Right renal pelvis (tissue), 4 donors: ENCODE results near the gene GPC1. TPM values are rescaled to one million over a fixed set of nuclear protein-coding genes. Genes with fewer than 3 reads are reported as not detected.

Experiments
- DNase-seq, 4 donors: peaks; one replicate each; pipeline ENCODE4 v3.0.0-alpha.2; 2013; ENCODE audit warnings: low read depth in 4 of 4, low spot score in 3 of 4, missing footprints in 1 of 4
- polyA plus RNA-seq, 4 donors: library from polyadenylated mRNA; unstranded; fragments of 120-200 nt; gene quantifications; one replicate each; pipeline ENCODE4 v1.2.1, GENCODE V29; 2013; ENCODE audit not compliant: insufficient read length in 4 of 4

Gene GPC1
- polyA plus RNA-seq, 4 donors = 27.8 to 46.3 (median 33.4) TPM

- DNase-seq = no peak
Measured at GRCh38 chr2:240508832-240509545, 73.5 kb downstream of the GPC1 start.

- no peak for DNase-seq
Measured at GRCh38 chr2:240509667-240510512, 74.4 kb downstream of the GPC1 start.

- no peak for DNase-seq
Measured at GRCh38 chr2:240510513-240511210, 75.2 kb downstream of the GPC1 start.

DNA sequence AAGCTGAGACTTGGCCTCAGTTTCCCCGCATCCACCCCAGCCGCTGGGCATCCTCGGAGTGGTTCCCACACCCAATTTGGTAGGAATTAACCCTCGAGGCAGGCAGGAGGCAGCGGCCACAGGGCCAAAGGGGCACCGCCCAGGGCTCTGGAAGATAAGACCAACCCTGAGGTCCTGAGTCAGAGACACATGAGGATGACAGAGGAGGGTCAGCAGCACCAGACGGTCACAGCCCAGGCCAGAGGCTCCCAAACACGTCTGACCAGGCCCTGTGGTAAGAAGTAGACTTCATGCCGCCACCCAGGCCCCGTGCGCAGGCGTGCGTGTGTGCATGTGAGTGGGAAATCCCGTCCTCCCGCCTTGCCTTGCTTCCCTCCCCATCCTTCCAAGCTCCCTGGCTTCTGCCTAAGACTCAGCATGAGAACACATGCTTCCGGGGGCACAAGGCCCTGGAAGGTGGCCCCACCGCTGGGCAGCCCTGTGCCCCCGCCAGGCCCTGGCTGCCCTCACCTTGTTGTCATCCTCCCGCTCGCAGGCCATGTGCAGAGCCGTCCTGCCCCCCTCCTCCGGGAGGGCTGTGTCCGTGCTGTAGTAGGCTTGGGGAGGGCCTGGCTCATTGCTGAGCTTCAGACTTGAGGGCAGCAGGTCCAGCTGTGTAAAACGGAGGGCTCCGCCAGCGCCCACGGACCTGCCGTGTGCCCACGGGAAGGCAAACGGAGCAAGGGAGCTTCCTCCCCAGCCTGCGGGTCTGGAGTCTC lies 76.1 kb downstream of the GPC1 start:
- no peak for DNase-seq

DNA sequence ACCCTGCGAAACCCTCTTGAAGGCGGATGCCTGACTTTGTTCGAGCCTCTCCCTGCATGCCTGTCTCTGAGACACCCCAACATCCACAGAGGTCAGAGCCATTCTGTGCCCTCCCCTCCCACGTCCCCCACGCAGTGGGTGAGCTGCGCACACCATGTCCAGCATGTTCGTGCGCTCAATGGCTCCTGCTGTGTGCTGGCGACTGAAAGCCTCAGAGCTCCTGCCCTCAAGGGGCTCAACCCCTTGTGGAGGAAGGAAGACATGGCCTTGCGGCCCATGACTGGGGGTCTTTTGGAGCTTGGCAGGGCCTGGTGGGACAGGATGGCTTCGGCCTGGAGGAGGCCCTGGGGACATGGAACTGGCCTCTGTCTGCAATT lies 76.6 kb downstream of the GPC1 start:
- no peak for DNase-seq

DNA sequence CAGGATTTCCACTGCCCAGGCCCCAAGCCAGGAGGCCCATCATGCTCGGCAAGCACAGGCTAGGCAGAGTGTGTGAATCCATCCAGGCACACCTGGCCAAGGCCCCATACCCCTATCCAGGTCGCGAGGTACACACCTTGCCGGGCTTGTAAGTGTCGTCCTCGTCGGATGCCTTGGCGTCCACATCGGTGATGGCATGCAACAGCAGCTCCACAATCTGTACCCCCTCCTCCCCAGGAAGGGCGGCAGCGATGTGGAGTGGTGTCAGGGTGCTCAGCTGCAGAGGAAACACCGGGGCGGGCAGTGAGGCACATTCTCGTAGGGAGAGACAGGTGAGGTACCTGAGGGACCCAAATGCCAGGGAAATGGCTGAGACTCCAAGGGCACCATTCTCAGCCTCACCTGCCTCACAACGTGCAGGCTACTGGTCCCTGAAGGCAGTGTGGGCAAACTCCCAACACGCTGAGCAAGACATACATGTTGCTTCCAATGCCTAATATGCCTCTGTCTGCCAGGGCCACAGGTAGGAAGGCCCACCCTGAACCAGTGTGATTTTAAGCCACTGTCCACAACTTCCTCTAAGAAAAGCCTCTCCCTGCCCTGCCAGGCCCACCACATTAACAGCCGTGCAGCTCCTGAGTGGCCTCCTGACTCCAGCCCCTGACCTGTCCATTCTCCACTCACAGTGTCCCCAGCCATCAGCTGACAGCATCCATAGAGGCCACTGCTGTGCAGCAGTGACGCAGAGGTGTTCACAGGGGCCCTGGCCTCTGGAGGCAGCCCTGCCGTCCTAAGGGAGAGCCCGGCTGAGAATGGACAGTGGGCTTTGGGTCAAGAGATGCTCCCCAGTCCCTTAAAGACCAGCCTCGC lies 77.4 kb downstream of the GPC1 start:
- no peak for DNase-seq

- peak in 2 of 4 donors; percentile 38 to 42 for DNase-seq
Measured at GRCh38 chr2:240513549-240514287, 78.3 kb downstream of the GPC1 start.

DNA sequence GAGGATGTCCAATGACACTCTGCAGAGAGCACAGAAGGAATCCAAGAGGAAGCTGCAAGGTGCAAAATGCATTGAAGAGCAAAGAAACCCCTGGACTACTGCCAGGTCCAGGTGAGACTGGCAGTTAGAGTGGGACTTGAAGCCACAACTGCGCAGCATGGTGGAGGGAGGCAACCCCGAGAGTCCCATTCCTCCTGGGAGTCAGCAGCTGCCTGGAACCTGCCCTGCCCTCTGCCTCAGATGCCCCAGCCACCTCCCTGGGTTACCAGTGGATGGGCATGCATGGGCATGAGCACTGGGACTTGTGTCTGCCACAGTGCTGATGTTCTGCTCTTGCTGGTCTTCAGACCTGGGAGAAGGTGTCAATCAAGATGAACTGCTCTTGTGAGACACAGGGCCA lies 79.2 kb downstream of the GPC1 start:
- no peak for DNase-seq

- no peak for DNase-seq
Measured at GRCh38 chr2:240517342-240517741, 81.9 kb downstream of the GPC1 start.

Other genes starting within 250 kb of the GPC1 start
- 10 to 100 TPM in 3 of 4 donors, 1 to 10 TPM in 1; 9.6 to 14.5 (median 10.9) TPM for gene ANKMY1, start 122.3 kb downstream of the GPC1 start, polyA plus RNA-seq
- gene DUSP28, start 124.7 kb downstream of the GPC1 start, polyA plus RNA-seq = 1 to 10 TPM; 6.3 to 9.6 (median 8.1) TPM
- 10 to 100 TPM; 26.2 to 38.7 (median 28.3) TPM for gene RNPEPL1, start 132.8 kb downstream of the GPC1 start, polyA plus RNA-seq
- 10 to 100 TPM; 21.3 to 33.1 (median 21.7) TPM for gene CAPN10, start 151.1 kb downstream of the GPC1 start, polyA plus RNA-seq
- 1 to 10 TPM; 1.5 to 1.9 (median 1.6) TPM for gene GPR35, start 189.8 kb downstream of the GPC1 start, polyA plus RNA-seq
- gene AQP12B, start 247.2 kb downstream of the GPC1 start, polyA plus RNA-seq = 1 to 10 TPM in 2 of 4 donors, under 1 TPM in 2; 0.18 to 1.5 (median 0.70) TPM